Naive thymus-derived CD4-positive, alpha-beta T cell (primary cell): ENCODE results near the gene LTO1. TPM values are rescaled to one million over a fixed set of nuclear protein-coding genes. Genes with fewer than 3 reads are reported as not detected.

Source experiments
- ATAC-seq: fragments of 150-1000 bp; cut with Tn5 transposase; 2 replicates; pipeline ENCODE4 v1.10.0; 2021; ENCODE audit warnings: mild to moderate bottlenecking, moderate library complexity
- CTCF ChIA-PET: fragments of 350-600 bp; sonication (Branson Sonifier 250); formaldehyde crosslinking; loops from one replicate; lab custom pipeline; 2021; ENCODE audit warnings: antibody characterized with exemption; lab: Charles Lee
- POLR2A ChIA-PET: fragments of 350-600 bp; sonication (Branson Sonifier 250); formaldehyde crosslinking; loops from one replicate; lab custom pipeline; 2021; ENCODE audit warnings: antibody characterized with exemption, inconsistent platforms; lab: Charles Lee
- DNase-seq, 9 donors: peaks; one replicate each; pipeline versions ENCODE4 v3.0.0 to v3.0.0-alpha.2; 2020 to 2022; ENCODE audit warnings: mixed read lengths in 1 of 9
- H3K27ac ChIP-seq: one replicate; pipeline ENCODE4 v1.7.0; 2013; ENCODE audit warnings: mild to moderate bottlenecking, low read depth, low read length, moderate library complexity
- H3K27me3 ChIP-seq, 2 donors: one replicate each; pipeline ENCODE4 v1.7.0; 2013; ENCODE audit warnings: low read length in 2 of 2, mild to moderate bottlenecking in 2 of 2, moderate library complexity in 2 of 2; ENCODE audit not compliant: control insufficient read depth in 2 of 2, insufficient read depth in 2 of 2
- H3K36me3 ChIP-seq, 3 experiments: 1 replicate in 2 of 3; 2 replicates in 1 of 3; pipeline ENCODE4 v1.7.0; 2013; ENCODE audit warnings: low read length in 3 of 3, mild to moderate bottlenecking in 3 of 3, moderate library complexity in 1 of 3; ENCODE audit not compliant: insufficient read depth in 3 of 3, control insufficient read depth in 2 of 3
- H3K4me1 ChIP-seq, 2 donors: one replicate each; pipeline ENCODE4 v1.7.0; 2013; ENCODE audit warnings: low read length in 2 of 2, mild to moderate bottlenecking in 2 of 2, moderate library complexity in 1 of 2; ENCODE audit not compliant: control insufficient read depth in 2 of 2, insufficient read depth in 2 of 2
- H3K4me3 ChIP-seq: 2 replicates; pipeline ENCODE4 v1.7.0; 2013; ENCODE audit warnings: mild to moderate bottlenecking, low read length
- H3K9me3 ChIP-seq, 3 experiments: 1 replicate in 2 of 3; 2 replicates in 1 of 3; pipeline ENCODE4 v1.7.0; 2013; ENCODE audit warnings: low read length in 3 of 3; ENCODE audit not compliant: control insufficient read depth in 2 of 3
- H3K27ac Mint-ChIP-seq, 9 donors: one replicate each; pipeline ENCODE4 v1.8.0; 2020 to 2022; ENCODE audit warnings: mixed read lengths in 9 of 9, mild to moderate bottlenecking in 8 of 9, moderate library complexity in 5 of 9, inconsistent platforms in 2 of 9
- H3K27me3 Mint-ChIP-seq, 5 donors: one replicate each; pipeline ENCODE4 v1.8.0; 2021 to 2022; ENCODE audit warnings: mixed read lengths in 5 of 5, mild to moderate bottlenecking in 1 of 5
- H3K36me3 Mint-ChIP-seq, 5 donors: one replicate each; pipeline ENCODE4 v1.8.0; 2020 to 2022; ENCODE audit warnings: mixed read lengths in 5 of 5, mild to moderate bottlenecking in 3 of 5, inconsistent platforms in 1 of 5
- H3K4me1 Mint-ChIP-seq, 7 donors: one replicate each; pipeline ENCODE4 v1.8.0; 2020 to 2022; ENCODE audit warnings: mixed read lengths in 7 of 7, mild to moderate bottlenecking in 3 of 7, inconsistent platforms in 1 of 7
- H3K4me3 Mint-ChIP-seq, 10 donors: one replicate each; pipeline ENCODE4 v1.8.0; 2020 to 2022; ENCODE audit warnings: mild to moderate bottlenecking in 10 of 10, mixed read lengths in 10 of 10, moderate library complexity in 6 of 10, inconsistent platforms in 2 of 10
- H3K9me3 Mint-ChIP-seq, 11 donors: one replicate each; pipeline ENCODE4 v1.8.0; 2020 to 2022; ENCODE audit warnings: mixed read lengths in 11 of 11, mild to moderate bottlenecking in 4 of 11, inconsistent platforms in 1 of 11, moderate library complexity in 1 of 11
- intact Hi-C, 2 donors: fragments of 100-400 bp; cut with micrococcal nuclease; formaldehyde crosslinking; loops; one replicate each; pipeline ENCODE4 v1.15.1; 2023
- polyA plus RNA-seq, 2 donors: library from polyadenylated mRNA; unstranded; fragments of 300-500 nt; fragmentation: Illumina TruSeq; gene quantifications; one replicate each; pipeline ENCODE4 v1.2.3, GENCODE V29; 2021
- total RNA-seq, 6 experiments: library from RNA in 5 of 6; stranded (reverse) in 5 of 6; gene quantifications; 1 replicate in 5 of 6; 2 replicates in 1 of 6; pipeline ENCODE4 v1.2.3 and lab custom pipeline; 2021 to 2026

LTO1 gene
- total and polyA plus RNA-seq, 7 experiments from 2014 or later: 19.1 to 75.6 (median 33.4) TPM

- Histone ChIP-seq H3K27me3 (peaks cover 0 to 7% of the 10 kb centered on the region in 2 donors), H3K36me3 (no peaks in the 10 kb centered on the region), H3K4me3 (no peak overlapping the region), H3K9me3 (no peaks in the 10 kb centered on the region), H3K27ac (no peak overlapping the region), H3K4me1 (no peaks in the 10 kb centered on the region)
- Mint-ChIP-seq H3K27ac (no peak overlapping the region), H3K4me3 (peak overlapping the region in 4 of 10 donors; percentile 35 to 59 (median 45)), H3K36me3 (no peaks in the 10 kb centered on the region), H3K4me1 (peaks cover 0 to 18% (median 13%) of the 10 kb centered on the region in 7 donors), H3K9me3 (peaks cover 0 to 5% (median 0%) of the 10 kb centered on the region in 11 donors), H3K27me3 (peaks cover 22 to 51% (median 36%) of the 10 kb centered on the region in 5 donors)
- ATAC-seq (no peak), DNase-seq (no peak)
- intact Hi-C loops: loop anchor here in 1 of 2 donors (5.0 to 10.0 kb wide), 2 partner anchors 64 to 119 kb away; partner anchors contain the start of gene CCND1
- POLR2A ChIA-PET: interaction anchor here (0.7 kb wide), 1 partner anchor 32 kb away, joined by 3 read pairs; no protein-coding TSS in a partner anchor
- CTCF ChIA-PET: interaction anchor here (0.6 kb wide), 1 partner anchor 201 kb away, joined by 3 read pairs; no protein-coding TSS in a partner anchor
Observed at GRCh38 chr11:69705901-69706787, 31.0 kb upstream of the LTO1 start.

GRCh38 chr11:69705351-69705811 is 30.2 kb upstream of the LTO1 start:
- no peak for ATAC-seq
- intact Hi-C loops: loop anchor here in 1 of 2 donors (5.0 to 10.0 kb wide), 2 partner anchors 63 to 119 kb away; partner anchors contain the start of gene CCND1
- peaks cover 0 to 9% of the 10 kb centered on the region in 2 donors for H3K27me3 ChIP-seq

DNA sequence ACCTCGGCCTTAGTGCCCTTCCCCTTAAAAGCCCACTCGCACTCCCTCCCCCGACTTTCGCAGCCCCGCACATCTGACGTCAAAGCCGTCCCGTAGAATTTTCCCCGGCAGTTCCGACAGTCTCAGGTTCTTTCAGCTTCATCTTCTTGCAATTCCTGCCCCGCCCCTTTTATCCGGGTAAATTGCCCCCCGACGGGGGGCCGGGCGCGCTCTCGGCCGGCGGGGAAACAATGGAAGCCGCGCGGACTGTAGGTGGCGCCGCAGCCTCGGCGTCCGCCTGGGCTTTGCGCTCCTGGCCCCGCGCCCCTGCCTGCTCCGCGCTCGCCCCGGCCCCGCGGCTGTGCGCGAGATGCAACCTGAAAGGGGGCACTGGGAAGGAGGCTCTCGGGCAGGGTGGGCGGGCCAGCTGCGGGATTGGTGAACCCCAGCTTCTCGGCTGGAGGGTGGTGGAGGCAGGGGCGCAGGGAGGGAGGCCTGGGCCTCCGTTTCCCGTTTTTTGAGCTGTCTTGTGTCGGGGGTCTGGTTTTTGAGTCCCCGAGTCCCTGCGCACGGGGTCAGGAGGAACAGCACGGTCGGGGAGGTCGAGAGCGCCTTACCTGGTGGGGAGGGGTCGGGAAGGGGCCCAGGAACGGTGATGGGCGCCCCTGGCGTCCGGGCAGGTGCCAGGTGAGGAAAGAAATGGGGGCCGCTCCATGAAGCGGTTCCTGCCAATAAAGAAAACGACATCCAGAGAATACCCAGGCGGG is 29.5 kb upstream of the LTO1 start:
- ATAC-seq: no peak
- POLR2A ChIA-PET: no interaction called here
- no peaks in the 10 kb centered on the region for H3K36me3 ChIP-seq

More at GRCh38 chr11:69705351-69705811, 30.2 kb upstream of the LTO1 start:
- H3K4me1 ChIP-seq: no peaks in the 10 kb centered on the region
- ChIA-PET CTCF (no interaction called here), POLR2A (no interaction called here)
- H3K4me3 Mint-ChIP-seq: peak overlapping the region in 6 of 10 donors; percentile 21 to 59 (median 38)
- H3K9me3 ChIP-seq: no peaks in the 10 kb centered on the region
- no peak overlapping the region for H3K4me3 ChIP-seq
- H3K36me3 ChIP-seq: no peaks in the 10 kb centered on the region
- no peak overlapping the region for H3K27ac Mint-ChIP-seq
- peaks cover 28 to 59% (median 43%) of the 10 kb centered on the region in 5 donors for H3K27me3 Mint-ChIP-seq
- peaks cover 0 to 4% (median 0%) of the 10 kb centered on the region in 11 donors for H3K9me3 Mint-ChIP-seq
- peaks cover 0 to 19% (median 13%) of the 10 kb centered on the region in 7 donors for H3K4me1 Mint-ChIP-seq
- no peak overlapping the region for H3K27ac ChIP-seq
- DNase-seq: no peak
- no peaks in the 10 kb centered on the region for H3K36me3 Mint-ChIP-seq

GRCh38 chr11:69703768-69704507 is 28.8 kb upstream of the LTO1 start, which contains the start of gene FGF19:
TSS of gene FGF19 (minus strand) at chr11:69704022. CDS start at chr11:69703876, 146 bp downstream.
- POLR2A ChIA-PET: no interaction called here
- H3K36me3 Mint-ChIP-seq: no peaks in the 10 kb centered on the region

More for the DNA sequence above, 29.5 kb upstream of the LTO1 start:
- no peak for DNase-seq
- no peak overlapping the region for H3K4me3 ChIP-seq
- H3K27me3 ChIP-seq: peaks cover 0 to 10% of the 10 kb centered on the region in 2 donors
- intact Hi-C loops: loop anchor here in 1 of 2 donors (5.0 to 10.0 kb wide), 2 partner anchors 62 to 120 kb away; partner anchors contain the start of gene CCND1
- H3K9me3 Mint-ChIP-seq: peaks cover 0 to 4% (median 0%) of the 10 kb centered on the region in 11 donors
- H3K27ac ChIP-seq: no peak overlapping the region
- H3K27me3 Mint-ChIP-seq: peaks cover 33 to 63% (median 47%) of the 10 kb centered on the region in 5 donors
- H3K4me1 Mint-ChIP-seq: peaks cover 0 to 19% (median 13%) of the 10 kb centered on the region in 7 donors
- H3K9me3 ChIP-seq: no peaks in the 10 kb centered on the region
- H3K27ac Mint-ChIP-seq: no peak overlapping the region
- CTCF ChIA-PET: no interaction called here
- no peaks in the 10 kb centered on the region for H3K4me1 ChIP-seq
- peak overlapping the region in 5 of 10 donors; percentile 38 to 76 (median 60) for H3K4me3 Mint-ChIP-seq
- no peaks in the 10 kb centered on the region for H3K36me3 Mint-ChIP-seq

DNA sequence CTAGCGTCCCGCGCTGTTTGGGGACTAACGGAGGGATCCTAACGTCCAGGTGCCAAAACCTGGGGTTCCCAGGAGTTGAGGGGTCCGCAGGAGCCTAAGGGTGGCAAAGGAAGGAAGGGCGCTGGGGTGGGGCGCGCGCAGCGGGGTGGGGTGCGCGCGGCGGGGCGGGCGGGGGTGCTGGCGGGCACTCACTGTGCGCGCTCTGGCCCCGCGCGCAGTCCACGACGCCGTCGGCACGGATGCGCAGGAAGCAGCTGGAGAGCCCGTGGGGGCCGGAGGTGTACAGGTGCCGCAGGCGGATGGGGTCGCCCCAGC is 28.3 kb upstream of the LTO1 start:
- no peak overlapping the region for H3K27ac Mint-ChIP-seq
- ATAC-seq (no peak), DNase-seq (no peak)
- peaks cover 0 to 19% (median 13%) of the 10 kb centered on the region in 7 donors for H3K4me1 Mint-ChIP-seq
- H3K4me3 Mint-ChIP-seq: peak overlapping the region in 4 of 10 donors; percentile 33 to 62 (median 47)
- Histone ChIP-seq H3K27me3 (peaks cover 0 to 10% of the 10 kb centered on the region in 2 donors), H3K27ac (no peak overlapping the region), H3K4me3 (no peak overlapping the region), H3K36me3 (no peaks in the 10 kb centered on the region), H3K4me1 (no peaks in the 10 kb centered on the region), H3K9me3 (no peaks in the 10 kb centered on the region)
- ChIA-PET POLR2A (no interaction called here), CTCF (no interaction called here)
- H3K9me3 Mint-ChIP-seq: peaks cover 0 to 2% (median 0%) of the 10 kb centered on the region in 11 donors
- H3K36me3 Mint-ChIP-seq: no peaks in the 10 kb centered on the region
- intact Hi-C loops: loop anchor here in 1 of 2 donors (10.0 kb wide), 1 partner anchor 121 kb away; no protein-coding TSS in a partner anchor
- H3K27me3 Mint-ChIP-seq: peaks cover 41 to 62% (median 60%) of the 10 kb centered on the region in 5 donors

More at GRCh38 chr11:69703768-69704507, 28.8 kb upstream of the LTO1 start, which contains the start of gene FGF19:
- Histone ChIP-seq H3K4me1 (no peaks in the 10 kb centered on the region), H3K36me3 (no peaks in the 10 kb centered on the region), H3K4me3 (no peak within 1 kb of the TSS), H3K27me3 (peaks cover 0 to 10% of the 10 kb centered on the region in 2 donors), H3K27ac (no peak within 1 kb of the TSS), H3K9me3 (no peaks in the 10 kb centered on the region)
- H3K27ac Mint-ChIP-seq: no peak within 1 kb of the TSS
- ATAC-seq: no peak
- CTCF ChIA-PET: no interaction called here
- peaks cover 0 to 2% (median 0%) of the 10 kb centered on the region in 11 donors for H3K9me3 Mint-ChIP-seq
- peak within 1 kb of the TSS in 6 of 10 donors; percentile 19 to 76 (median 54) for H3K4me3 Mint-ChIP-seq
- DNase-seq: no peak
- peaks cover 0 to 19% (median 13%) of the 10 kb centered on the region in 7 donors for H3K4me1 Mint-ChIP-seq
- H3K27me3 Mint-ChIP-seq: peaks cover 36 to 66% (median 54%) of the 10 kb centered on the region in 5 donors
- intact Hi-C loops: loop anchor here in 1 of 2 donors (10.0 kb wide), 1 partner anchor 121 kb away; no protein-coding TSS in a partner anchor
